GM18508 (cell line): ENCODE measurements around the gene PTHLH.

Source experiments
- ATAC-seq: cut with Tn5 transposase; IDR thresholded peaks from one replicate; pipeline ENCODE4 v1.9.1; 2021; ENCODE audit warnings: moderate number of reproducible peaks; ENCODE audit not compliant: insufficient read depth, unreplicated experiment

Gene PTHLH

DNA sequence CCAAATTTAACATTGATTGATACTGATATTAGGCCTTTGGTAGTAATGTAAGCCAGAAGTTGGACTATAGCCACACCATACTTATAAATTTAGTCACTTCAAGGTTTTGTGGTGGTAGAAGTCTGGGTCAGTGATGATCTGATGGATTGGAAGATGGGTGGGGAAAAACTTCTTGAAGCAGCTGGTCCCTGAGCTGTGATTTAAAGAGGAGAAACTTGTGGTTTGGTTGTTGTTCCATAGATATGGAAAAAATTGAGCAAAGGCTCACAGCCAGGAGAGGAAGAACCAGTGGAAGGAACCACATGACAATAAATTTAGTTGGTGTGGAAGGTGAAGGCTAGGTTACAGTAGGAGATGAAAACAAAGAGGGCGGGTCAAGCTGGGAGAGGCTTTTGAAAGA is 26.1 kb downstream of the PTHLH start:
- ATAC-seq = no peak

DNA sequence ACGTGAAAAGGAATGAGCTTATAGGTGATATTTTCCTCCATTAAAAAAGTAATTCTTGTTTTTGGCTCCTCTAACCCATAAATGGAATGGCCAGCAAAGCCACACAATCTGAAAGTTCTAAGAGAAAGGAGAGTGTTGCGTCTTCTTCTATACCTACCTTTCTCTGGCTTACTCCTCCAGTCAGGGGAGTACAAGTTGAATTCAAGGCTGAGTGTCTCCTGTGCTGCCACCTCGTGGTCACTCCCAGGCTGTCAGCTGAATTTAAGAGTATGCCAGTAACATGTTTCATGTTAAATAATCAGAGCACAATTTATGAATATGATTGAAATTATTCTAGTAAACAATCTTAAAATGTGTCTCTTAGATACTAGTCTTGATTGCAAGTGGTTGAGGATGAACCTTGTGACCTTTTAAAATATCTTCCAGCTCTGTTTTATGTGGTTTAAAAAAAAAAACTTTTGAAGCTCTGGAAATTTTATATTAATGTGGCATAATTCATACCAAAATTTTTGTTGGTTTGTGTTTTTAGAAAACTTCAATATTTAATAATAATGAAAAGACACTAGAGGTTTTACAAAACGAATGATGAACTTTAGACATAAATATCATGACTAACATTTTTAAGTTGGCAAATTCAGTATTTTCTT is 31.7 kb downstream of the PTHLH start:
- peak; percentile 95 for ATAC-seq

DNA sequence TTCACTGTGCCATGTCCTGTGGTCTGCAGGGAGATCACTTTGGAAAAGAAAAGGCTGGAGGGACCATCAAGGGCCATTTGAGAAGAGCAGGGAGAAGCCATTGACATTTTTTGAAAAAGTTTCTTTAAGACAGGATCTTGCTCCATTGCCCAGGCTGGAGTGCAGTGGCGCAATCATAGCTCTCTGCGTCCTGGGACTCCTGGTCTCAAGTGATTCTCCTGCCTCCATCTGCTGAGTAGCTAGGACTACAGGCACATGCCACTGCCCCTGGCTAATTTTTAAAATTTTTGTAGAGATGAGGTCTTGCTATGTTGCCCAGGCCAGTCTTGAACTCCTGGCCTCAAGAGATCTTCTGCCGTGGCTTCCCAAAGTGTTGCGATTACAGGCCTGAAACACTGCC is 32.3 kb downstream of the PTHLH start:
- no peak for ATAC-seq

DNA sequence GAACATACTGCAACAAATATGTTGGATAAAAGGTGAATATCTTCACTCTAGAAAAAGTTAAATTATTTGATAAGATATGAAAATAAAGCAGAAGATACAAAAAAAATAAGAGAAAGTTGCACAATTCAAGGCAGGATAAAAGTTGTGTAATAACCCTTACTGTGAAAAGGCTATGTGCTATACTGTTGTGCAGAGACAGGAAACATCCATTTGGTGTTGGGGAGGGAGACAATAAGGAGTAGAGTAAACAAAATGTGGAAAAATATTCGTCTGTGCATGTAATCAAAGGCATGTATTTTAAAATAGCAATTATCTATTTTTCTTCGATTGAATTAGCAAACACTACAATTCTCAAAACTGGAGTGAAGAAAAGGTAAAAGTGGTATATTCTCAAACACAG is 34.8 kb downstream of the PTHLH start:
- no peak for ATAC-seq

DNA sequence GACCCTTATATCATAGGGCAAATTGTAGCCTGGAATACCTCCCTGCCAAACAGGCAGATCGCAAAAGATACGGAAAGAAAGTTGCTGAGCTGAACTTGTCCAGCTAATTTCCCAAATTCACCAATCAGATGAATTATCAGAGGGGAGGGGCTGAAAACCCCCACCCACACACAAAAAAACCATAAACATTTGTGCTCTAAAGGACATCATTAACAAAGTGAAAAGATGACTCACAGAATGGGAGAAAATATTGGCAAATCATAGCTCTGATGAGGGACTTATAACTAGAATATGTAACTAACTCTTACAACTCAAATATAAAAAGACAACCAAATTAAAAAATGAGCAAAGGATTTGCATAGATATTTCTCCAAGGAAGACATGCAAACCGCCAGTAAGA is 36.3 kb downstream of the PTHLH start:
- no peak for ATAC-seq

DNA sequence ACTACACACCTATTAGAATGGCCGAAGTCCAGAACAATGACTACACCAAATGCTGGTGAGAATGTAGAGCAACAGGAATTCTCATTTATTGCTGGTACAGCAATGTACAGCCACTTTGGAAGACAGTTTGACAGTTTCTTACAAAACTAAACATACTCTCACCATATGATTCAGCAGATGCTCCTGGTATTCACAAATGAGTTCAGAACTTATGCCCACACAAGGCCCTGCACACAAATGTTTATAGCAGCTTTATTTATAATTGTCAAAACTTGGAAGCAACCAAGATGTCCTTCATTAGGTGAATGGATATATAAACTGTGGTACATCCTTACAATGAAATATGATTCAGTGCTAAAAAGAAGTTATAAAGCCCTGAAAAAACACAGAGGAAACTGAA is 38.3 kb downstream of the PTHLH start:
- no peak for ATAC-seq

DNA sequence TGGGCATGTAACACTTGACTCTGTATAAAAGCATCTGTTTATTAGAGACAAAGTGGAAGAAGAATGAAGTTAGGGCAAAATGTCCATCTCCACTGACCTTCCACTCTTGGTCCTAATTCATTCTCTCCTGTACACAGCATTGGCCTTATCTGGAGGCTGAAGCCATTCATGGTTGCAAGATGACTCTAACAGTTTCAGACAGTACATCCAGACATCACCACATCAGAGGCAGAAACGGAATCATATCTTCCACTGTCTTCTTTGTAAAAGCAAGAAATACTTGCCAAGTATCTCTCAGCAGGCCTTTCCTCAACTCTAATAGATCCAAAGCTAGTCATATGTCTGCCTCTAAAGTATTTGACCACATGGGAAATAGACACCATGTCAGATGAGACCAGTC is 41.1 kb downstream of the PTHLH start:
- no peak for ATAC-seq

DNA sequence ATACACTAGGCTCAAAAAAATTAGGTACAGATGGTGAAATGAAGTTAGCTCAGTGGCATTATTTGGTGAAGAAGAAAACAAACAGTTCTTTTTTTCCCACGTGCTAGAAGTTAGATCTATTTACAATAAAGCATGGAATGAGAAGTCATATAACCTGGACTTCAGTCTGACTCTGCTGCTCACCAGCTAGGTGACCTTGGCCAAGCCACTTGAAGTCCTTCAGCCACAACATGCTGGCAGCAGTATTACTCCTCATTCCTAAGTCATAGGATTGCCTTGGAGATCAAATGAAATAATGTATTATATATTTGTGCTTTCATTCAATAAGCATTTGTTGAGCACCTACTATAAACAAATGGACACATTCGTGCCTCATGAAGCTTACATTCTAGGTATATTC is 45.2 kb downstream of the PTHLH start:
- ATAC-seq = no peak

DNA sequence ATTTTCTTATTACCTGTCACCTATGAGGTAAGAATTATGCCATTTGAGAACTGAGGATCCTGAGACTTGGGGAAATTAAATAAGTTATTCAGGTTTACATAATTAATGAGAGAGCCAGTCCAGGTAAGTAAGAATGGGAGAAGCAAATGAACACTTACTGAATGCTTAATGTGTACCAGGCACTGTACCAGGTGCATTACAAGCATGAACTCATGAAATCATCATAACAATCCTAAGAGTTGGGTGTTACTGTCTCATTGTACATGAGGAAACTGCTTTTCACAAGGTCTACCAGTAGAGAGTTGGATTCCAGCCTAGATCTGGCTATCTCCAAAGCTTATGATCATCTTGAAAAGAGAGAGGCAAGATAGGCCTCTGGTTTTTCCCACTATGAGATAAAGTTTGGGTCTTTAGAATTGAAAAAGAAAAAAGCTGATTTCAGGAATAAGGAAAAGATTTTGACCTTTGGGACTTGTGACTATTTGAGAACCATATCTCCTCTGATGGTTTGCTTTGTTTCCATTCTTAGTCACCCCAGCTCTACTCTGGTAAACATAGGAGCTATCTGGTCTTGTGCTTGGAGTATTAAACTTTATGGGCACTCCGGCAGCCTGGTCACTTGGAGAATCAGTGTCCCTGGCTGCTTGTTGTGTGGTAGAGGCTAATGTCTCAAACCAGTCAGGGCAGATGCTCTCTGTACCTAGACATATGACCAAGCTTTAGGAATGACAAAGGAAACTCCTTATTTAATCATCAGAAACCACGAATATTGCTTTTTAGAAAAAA is 48.0 kb downstream of the PTHLH start:
- ATAC-seq = no peak

DNA sequence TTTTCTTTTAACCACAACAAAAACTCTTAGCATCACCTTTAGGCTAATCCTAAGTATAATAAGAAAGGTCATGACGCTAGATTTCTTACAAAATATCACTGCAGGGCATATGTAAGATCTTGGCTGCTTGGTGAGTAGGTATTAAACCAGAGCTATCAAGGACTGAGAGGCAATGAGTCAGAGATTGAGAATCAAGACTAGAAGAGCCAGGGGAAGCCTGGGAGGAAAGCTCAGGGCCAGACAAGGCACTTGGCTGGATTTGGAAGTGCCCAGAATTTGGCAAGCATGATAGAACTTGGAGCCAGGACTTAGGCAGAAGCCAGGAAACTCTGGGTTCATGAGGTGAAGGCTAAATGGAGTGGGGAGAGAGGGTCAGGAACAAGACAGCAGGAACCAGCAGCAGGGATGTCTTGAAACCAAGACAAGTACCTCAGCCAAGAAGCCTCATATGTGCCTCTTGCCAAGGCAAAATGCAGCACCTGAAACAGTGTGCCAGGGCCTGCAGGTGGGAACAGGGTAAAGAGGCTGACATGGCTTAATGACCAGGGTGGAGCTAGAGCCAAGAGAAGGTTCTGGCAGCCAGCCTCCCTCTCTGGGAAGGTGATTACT is 49.9 kb downstream of the PTHLH start:
- ATAC-seq = no peak

DNA sequence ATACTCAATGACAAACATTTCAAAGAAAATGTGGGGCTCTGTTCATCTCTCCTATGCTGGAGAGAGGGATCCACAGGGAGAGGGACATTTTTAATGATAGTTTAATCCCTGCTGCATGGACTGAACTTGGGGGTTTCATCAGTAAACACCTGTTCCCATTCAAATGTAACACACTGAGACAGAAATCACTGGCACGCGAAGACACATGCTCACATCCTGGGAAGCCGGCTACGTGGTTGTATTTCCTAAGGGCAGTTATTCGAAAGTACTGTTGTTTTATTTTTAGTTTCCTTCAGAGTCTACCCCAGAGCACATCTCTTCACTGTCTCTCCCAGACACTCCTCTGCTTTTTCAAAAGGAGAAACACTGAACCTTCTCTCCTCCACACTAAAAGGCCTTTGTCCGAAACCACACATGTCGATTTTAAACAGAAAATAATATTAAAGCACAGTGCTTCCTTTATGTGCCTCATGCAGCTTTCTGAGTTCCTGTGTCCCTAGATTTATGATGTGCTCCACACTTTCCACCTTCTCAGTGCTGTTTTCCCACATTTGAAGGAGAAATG is 52.8 kb downstream of the PTHLH start:
- ATAC-seq = no peak

DNA sequence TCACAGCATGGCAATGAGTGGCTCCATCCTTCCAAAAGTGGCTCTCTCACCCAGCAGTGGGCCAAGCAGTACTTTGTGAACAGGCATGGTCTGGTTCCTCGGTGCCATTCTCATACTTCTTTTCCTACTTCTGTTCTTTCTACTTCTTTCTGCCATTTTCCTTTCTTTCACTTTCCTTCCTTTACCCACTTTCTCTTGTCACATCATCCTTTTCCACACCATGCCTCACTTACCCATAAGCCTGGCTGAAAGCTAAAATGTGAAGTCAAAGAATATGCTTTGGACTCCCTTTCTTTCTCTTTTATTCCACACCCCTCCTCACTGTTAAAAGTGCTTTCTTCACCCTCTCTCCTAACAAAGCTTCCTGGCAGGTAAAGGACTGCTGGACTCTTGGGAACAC is 57.0 kb downstream of the PTHLH start:
- ATAC-seq = no peak

DNA sequence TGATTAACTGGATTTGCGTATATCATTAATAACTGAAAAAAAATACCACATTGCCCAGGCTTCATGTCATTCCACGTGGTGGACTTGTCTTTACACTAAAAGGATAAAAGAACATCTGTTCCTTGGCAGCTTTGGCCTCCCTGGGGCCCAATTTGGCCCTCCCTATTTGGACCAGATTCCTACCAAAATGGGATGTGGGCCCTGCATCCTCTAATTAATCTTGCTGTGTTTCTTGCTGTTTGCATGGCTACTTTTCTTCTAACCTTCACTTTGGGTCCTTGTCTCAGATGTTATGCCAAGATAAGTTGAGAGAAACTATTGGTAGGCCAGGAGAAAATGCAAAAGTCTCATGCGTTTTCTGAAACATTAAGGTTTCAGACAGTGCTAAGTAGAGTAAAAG is 57.5 kb downstream of the PTHLH start:
- no peak for ATAC-seq

DNA sequence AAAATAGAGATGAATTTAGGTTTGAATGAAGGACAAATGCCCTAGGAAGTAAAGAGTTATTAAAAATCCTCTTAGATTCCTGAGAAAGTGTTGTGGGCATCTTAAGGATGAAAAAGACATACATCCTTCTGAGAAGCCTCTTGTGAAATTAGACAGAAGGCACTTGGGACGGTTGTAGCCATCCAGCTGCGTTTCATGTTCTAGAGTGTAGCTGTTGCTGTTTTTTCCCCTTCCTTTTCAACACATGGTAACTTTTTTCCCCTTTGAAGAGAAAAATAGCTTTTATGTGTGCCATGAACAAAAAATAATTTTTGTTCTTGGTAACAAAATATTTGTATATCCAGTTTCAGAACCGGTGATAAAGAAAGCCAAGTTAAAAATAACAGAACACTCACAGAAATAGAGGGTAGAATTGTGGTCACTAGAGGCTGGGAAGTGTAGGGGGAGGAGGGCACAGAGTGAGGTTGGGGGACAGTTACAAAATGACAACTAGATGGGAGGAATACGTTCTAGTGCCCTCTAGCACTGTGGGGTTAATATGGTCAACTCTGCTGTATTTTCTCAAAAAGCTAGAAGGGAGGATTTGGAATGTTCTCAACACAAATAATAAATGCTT is 58.4 kb downstream of the PTHLH start:
- no peak for ATAC-seq

DNA sequence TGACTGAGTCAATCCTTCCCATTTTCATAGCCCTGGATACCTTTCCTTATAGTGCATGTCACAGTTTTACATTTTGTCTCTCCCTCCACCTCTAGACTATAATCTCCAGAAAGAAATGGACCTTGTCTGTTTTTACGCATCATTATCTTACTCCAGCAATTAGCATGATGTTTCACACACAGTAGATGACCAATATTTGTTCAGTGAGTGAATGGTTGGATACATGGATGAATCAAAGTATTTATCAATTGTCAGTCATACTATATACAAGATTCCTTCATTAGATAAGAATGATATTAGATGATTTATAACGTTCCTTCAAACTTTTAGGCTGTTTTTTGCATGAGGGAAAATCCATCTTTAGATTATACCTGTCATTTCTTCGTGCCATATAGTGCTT is 61.1 kb downstream of the PTHLH start:
- no peak for ATAC-seq
